Neural progenitor cell (in vitro differentiated cells): Measurements from ENCODE around the gene SPATA9.

Experiments
- EZH2 ChIP-seq: fragments of 200-600 bp; sonication (generic); IDR thresholded peaks from 2 replicates; pipeline ENCODE4 v1.6.1; 2017; ENCODE audit warnings: antibody characterized with exemption, mild to moderate bottlenecking, moderate library complexity
- EZH2phosphoT487 ChIP-seq: fragments of 200-600 bp; sonication (generic); IDR thresholded peaks from 2 replicates; pipeline ENCODE4 v1.6.1; 2017; ENCODE audit warnings: antibody characterized with exemption
- TF ChIP-seq, protein P1 (sequence below): fragments of 200-600 bp; sonication (generic); IDR thresholded peaks from 2 replicates; pipeline ENCODE4 v1.5.1; 2017; ENCODE audit warnings: antibody characterized with exemption, mild to moderate bottlenecking

DNA sequence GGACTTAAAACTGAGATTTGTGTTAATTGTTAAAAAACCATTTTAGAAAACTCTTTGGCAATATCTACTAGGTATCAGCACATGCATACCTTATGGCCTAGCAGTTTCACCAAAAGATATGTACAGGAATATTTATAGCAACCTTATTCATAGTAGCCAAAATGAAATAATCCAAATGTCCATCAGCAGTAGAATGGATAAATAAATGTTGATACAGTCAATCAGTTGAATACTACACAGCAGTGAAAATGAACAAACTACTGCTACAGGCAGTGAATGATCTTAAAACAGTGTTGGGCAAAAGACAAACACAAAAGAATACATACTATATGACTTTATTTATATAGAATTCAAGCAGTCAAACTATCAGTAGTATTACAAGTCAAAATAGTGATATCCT, 19.8 kb downstream of the SPATA9 start:
- TF ChIP-seq, protein P1, sequence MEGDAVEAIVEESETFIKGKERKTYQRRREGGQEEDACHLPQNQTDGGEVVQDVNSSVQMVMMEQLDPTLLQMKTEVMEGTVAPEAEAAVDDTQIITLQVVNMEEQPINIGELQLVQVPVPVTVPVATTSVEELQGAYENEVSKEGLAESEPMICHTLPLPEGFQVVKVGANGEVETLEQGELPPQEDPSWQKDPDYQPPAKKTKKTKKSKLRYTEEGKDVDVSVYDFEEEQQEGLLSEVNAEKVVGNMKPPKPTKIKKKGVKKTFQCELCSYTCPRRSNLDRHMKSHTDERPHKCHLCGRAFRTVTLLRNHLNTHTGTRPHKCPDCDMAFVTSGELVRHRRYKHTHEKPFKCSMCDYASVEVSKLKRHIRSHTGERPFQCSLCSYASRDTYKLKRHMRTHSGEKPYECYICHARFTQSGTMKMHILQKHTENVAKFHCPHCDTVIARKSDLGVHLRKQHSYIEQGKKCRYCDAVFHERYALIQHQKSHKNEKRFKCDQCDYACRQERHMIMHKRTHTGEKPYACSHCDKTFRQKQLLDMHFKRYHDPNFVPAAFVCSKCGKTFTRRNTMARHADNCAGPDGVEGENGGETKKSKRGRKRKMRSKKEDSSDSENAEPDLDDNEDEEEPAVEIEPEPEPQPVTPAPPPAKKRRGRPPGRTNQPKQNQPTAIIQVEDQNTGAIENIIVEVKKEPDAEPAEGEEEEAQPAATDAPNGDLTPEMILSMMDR = no peak
- TF ChIP-seq EZH2phosphoT487 = no peak
- TF ChIP-seq EZH2 = no peak
